Measurements from ENCODE around the gene PMVK. TPM values are rescaled to one million over a fixed set of nuclear protein-coding genes. Genes with fewer than 3 reads are reported as not detected.

Gene PMVK
- total RNA-seq, 1 donor from 2014 or later, result 15.6 TPM

Small RNAs within 50 kb of the gene (microRNA-seq; reads per million reads assigned to microRNA genes)
- not detected for gene MIR4258

Other genes starting within 250 kb of the PMVK start
- 0.46 and 0.66 TPM in 2 replicates for gene KCNN3, start 66.4 kb downstream of the PMVK start, total RNA-seq
- 89.2 and 96.4 TPM in 2 replicates for gene PBXIP1, start 19.4 kb upstream of the PMVK start, total RNA-seq
- 20.0 and 21.8 TPM in 2 replicates for gene PYGO2, start 25.1 kb upstream of the PMVK start, total RNA-seq
- 391 and 397 TPM in 2 replicates for gene SHC1, start 34.0 kb upstream of the PMVK start, total RNA-seq
- 36.5 and 37.9 TPM in 2 replicates for gene CKS1B, start 38.0 kb upstream of the PMVK start, total RNA-seq
- gene FLAD1, start 46.6 kb upstream of the PMVK start, total RNA-seq, result 46.6 and 51.5 TPM in 2 replicates
- gene LENEP, start 56.9 kb upstream of the PMVK start, total RNA-seq, result 0.99 TPM in 1 of 2 replicates, not detected in the other
- gene ZBTB7B, start 66.1 kb upstream of the PMVK start, total RNA-seq, result 46.1 and 47.5 TPM in 2 replicates
- gene DCST2, start 97.1 kb upstream of the PMVK start, total RNA-seq, result 0.34 and 0.36 TPM in 2 replicates
- not detected in 2 replicates for gene DCST1, start 97.1 kb upstream of the PMVK start, total RNA-seq
- gene ADAM15, start 114.6 kb upstream of the PMVK start, total RNA-seq, result 66.8 and 68.3 TPM in 2 replicates
- 11.8 TPM in 2 replicates for gene EFNA4, start 127.0 kb upstream of the PMVK start, total RNA-seq
- 2.9 and 3.4 TPM in 2 replicates for gene EFNA3, start 142.1 kb upstream of the PMVK start, total RNA-seq
- 11.3 and 16.4 TPM in 2 replicates for gene EFNA1, start 191.2 kb upstream of the PMVK start, total RNA-seq
- gene SLC50A1, start 199.1 kb upstream of the PMVK start, total RNA-seq, result 22.8 and 25.4 TPM in 2 replicates
- 31.0 and 36.2 TPM in 2 replicates for gene DPM3, start 203.8 kb upstream of the PMVK start, total RNA-seq
- gene KRTCAP2, start 236.6 kb upstream of the PMVK start, total RNA-seq, result 161 TPM in 2 replicates
- gene TRIM46, start 237.1 kb upstream of the PMVK start, total RNA-seq, result 13.2 and 13.6 TPM in 2 replicates

Measured in astrocyte (in vitro differentiated cells and primary cell).